Measurements from ENCODE around the gene ERVK3-1.

DNA sequence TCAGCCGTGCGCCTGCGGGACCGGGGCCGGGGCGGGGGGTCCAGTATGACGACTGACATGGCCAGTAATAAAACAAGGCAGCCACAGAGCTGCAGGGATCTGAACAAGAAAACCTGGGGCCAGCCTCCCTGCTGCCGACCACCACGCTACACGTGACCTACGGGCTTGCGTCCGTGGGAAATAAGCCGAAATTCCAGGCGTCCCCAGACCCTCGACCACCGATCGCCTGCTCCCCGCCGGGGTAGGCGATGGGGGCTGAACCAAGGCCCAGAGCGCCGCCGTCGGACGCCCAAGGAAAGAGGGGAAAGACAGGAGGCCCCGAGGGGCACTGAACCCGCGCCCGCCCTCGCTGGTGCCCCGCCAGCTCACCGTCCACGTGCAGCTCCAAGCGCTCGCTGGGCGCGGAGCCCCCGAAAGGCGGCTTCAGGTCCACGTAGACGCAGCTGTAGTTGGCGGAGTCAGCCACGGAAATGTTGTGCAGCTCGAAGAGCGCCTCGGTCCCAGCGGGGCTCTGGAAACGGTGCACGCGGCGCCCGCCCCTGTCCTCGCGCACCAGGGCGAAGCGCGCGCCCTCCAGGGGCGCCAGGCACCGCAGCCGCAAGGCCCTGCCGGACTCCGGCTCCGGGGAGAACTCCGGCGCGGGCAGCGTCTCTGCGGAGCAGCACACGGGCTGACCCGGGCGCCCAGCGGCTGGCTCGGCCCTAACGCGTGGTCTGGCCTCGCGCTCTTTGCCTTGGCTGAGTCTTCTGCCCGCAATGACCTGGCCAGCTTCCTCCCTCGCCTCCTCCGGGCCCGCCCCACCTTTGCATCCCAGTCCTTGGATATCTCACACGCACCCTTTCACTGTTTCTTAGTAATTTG lies 45.1 kb downstream of the ERVK3-1 start:
- TF ChIP-seq POLR2AphosphoS5 (IDR thresholded peaks at IDR 0.05; ENCODE audit: low read depth, low read length) (no peak), TCF7L2 (IDR thresholded peaks at IDR 0.05; ENCODE audit: low read depth, low read length) (no peak)
- TF ChIP-seq, protein P1, sequence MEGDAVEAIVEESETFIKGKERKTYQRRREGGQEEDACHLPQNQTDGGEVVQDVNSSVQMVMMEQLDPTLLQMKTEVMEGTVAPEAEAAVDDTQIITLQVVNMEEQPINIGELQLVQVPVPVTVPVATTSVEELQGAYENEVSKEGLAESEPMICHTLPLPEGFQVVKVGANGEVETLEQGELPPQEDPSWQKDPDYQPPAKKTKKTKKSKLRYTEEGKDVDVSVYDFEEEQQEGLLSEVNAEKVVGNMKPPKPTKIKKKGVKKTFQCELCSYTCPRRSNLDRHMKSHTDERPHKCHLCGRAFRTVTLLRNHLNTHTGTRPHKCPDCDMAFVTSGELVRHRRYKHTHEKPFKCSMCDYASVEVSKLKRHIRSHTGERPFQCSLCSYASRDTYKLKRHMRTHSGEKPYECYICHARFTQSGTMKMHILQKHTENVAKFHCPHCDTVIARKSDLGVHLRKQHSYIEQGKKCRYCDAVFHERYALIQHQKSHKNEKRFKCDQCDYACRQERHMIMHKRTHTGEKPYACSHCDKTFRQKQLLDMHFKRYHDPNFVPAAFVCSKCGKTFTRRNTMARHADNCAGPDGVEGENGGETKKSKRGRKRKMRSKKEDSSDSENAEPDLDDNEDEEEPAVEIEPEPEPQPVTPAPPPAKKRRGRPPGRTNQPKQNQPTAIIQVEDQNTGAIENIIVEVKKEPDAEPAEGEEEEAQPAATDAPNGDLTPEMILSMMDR (IDR thresholded peaks at IDR 0.05): no peak
- TF ChIP-seq, protein P2, sequence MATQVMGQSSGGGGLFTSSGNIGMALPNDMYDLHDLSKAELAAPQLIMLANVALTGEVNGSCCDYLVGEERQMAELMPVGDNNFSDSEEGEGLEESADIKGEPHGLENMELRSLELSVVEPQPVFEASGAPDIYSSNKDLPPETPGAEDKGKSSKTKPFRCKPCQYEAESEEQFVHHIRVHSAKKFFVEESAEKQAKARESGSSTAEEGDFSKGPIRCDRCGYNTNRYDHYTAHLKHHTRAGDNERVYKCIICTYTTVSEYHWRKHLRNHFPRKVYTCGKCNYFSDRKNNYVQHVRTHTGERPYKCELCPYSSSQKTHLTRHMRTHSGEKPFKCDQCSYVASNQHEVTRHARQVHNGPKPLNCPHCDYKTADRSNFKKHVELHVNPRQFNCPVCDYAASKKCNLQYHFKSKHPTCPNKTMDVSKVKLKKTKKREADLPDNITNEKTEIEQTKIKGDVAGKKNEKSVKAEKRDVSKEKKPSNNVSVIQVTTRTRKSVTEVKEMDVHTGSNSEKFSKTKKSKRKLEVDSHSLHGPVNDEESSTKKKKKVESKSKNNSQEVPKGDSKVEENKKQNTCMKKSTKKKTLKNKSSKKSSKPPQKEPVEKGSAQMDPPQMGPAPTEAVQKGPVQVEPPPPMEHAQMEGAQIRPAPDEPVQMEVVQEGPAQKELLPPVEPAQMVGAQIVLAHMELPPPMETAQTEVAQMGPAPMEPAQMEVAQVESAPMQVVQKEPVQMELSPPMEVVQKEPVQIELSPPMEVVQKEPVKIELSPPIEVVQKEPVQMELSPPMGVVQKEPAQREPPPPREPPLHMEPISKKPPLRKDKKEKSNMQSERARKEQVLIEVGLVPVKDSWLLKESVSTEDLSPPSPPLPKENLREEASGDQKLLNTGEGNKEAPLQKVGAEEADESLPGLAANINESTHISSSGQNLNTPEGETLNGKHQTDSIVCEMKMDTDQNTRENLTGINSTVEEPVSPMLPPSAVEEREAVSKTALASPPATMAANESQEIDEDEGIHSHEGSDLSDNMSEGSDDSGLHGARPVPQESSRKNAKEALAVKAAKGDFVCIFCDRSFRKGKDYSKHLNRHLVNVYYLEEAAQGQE (IDR thresholded peaks at IDR 0.05; ENCODE audit: insufficient read depth in 1 of 2, low read depth in 2 of 2, low read length in 1 of 2): no peak
